MV-4-11 (cell line): ENCODE data around the gene PRDM1.
"Not testable (repeated sequence)": the region's sequence is repeated elsewhere in the genome, so short reads cannot be mapped to it uniquely, and the experiment has no call there.

Source experiments
- DNase-seq: peaks from one replicate; lab custom pipeline; 2025; lab: John Stamatoyannopoulos, UW

The PRDM1 gene

GRCh38 chr6:106136845-106137244 is 50.7 kb downstream of the PRDM1 start:
- no peak for DNase-seq

DNA sequence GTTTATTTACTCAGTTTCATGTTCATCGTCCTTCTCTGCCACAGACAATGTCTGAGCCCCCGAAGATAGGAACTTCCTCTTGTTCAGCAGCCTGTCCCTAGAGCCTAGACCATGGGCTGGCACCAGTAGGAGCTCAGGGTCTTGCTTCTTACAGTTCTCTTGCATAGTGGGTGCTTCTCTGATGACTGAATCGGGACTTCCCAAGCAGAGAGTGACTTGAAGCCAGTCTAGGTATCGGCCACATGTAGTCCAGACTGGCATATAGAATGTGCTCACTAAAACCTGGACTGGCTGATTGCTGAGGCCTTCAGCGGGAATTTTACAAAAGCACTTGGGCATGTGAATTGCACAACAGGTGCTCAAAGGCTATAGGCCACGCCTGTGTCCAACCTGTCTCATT is 52.0 kb downstream of the PRDM1 start:
- no peak for DNase-seq

DNA sequence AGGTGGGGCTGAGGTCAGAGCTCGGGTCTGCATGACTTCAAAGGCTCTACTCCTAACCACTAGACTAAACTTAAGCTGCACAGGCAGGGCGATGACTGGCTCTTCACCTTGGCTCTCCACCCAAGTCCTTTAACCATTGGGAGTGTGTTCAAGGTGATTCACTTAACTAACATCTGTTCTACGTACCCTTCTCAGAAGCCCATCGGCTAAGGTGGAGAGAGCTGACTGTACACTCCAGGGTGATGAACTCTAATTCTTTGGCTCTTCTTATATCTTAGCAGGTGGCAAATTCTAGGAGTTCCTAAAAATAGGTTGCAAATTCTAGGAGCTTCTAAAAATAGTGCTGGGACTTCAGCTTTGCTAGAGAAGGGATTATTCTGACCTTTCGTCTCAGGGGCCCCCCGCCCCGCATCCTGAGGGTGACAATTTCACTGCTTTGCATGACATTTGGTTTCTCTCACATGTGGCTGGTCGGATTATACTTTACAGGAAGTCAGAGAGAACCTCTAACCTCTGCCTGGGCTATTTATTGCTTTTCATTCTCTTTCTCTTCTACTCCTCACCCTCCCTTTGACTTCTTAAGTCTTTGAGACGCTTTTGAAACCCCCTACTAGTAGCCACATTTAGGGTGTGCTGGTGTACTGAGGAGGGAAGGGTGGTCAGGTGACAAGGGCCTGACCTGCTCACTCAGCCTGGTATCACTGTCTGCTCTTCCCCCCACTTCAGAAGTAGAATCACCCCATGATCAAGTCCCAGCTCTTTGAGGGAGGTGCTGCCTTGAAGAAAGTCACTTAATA is 55.5 kb downstream of the PRDM1 start:
- DNase-seq = peak; percentile 86

DNA sequence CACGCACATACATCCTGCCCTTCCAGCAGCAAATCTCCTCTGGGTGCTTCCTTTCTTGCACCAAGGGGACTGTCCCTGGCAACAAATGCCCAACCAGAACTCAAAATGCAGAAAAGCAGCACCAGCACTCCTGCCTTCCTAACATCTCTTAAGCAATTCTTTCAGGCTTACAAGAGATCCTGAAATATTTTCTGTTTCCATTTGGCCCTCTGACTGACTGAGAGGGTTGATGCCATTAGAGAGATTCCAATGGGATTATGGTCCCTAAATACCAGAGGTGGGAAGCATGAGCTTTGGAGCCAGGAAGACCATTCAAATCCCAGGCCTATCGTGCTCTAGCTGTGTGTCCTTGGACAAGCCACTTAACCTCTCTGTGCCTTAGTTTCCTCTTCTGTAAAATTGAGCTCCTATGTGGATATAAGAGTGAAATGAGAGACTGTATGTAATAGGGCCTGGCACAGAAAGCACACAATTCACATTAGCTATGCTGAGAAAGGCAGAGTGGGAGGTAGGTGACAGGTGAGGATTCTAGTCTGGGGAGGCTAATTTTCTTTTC is 56.8 kb downstream of the PRDM1 start:
- DNase-seq = no peak

DNA sequence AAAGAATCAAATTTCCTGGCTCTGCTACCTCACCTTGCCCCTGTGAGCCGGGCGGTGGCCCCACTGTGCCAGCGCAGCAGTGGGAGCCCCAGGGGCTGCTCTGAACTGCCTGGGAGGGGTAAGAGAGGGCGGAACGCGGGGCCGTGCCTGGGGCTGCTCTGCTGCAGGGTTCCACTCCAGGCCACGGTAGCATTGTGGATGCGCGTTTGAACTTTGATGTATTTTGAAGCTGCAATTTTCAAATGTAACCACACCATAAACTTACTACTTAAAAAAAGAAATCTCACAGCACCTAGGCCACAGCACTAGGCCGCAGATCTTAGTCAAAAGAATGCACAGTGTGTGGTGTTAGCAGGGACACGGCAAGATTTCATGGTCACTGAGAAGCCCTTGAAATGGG is 57.5 kb downstream of the PRDM1 start:
- DNase-seq = no peak

GRCh38 chr6:106145144-106145543 is 59.0 kb downstream of the PRDM1 start:
- DNase-seq = no peak

GRCh38 chr6:106145741-106146227 is 59.6 kb downstream of the PRDM1 start:
- no peak for DNase-seq

GRCh38 chr6:106146852-106147351 is 60.8 kb downstream of the PRDM1 start:
- DNase-seq = peak; percentile 59

- DNase-seq = no peak
Measured at GRCh38 chr6:106147476-106147875, 61.3 kb downstream of the PRDM1 start.

GRCh38 chr6:106149472-106150069 is 63.4 kb downstream of the PRDM1 start:
- DNase-seq = peak; percentile 23

DNA sequence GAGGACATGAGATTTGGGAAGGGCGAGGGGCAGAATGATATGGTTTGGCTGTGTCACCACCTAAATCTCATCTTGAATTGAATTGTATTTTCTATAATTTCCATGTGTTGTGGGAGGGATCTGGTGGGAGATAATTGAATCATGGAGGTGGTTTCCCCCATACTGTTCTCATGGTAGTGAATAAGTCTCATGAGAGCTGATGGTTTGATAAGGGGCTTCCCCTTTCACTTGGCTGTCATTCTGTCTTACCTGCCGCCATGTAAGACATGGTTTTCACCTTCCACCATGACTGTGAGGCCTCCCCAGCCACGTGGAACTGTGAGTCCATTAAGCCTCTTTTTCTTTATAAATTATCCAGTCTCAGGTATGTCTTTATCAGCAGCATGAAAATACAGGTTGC is 66.3 kb downstream of the PRDM1 start:
- not testable (repeated sequence) for DNase-seq

DNA sequence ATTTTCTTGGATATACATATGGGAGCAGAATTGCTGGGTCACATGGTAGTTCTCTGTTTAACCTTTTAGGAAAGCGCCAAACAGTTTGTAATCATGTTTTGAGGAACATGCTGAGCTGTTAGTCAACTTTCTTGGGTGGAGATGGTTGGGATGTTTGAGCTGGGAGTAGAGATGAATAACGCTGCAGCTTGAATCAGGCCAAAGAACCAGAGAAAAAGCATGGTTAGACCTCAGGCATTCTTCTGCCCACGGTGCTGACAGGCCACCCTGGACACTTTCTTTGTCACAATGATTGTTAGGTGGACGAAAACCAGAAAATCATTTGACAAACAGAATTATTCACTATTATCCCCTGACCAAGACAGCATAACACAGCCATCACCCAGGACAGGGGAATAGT is 66.8 kb downstream of the PRDM1 start:
- DNase-seq = peak; percentile 37

- DNase-seq = no peak
Measured at GRCh38 chr6:106154326-106154725, 68.2 kb downstream of the PRDM1 start.

DNA sequence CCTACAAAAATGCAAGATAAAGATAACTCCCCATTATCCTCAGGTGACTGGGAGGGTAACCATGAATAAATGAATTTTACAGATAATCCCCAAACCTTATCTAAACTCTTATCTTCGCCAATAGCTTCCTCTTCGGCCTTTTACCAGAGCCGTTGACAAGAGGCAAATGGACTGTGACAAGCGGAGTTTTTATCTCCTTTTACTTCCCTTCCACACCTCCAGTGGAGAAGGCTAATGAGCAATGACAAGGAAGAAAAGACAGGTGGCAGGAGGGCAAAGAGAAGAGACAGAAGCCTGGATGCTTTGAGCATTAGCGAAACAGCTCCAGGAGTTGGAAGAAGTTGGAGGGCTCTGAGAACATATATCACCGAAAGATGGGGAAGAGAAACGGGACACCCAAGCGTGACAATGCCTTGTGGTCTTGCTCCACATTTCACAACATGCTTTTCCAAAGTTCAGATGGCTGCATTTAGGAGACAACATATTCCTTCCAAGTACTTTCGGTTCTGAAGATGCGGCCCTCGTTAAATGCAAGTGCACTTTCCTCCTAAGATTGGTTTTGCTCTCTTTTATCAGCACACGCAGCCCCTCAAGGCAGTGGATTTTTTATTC is 69.2 kb downstream of the PRDM1 start:
- peak; percentile 97 for DNase-seq

DNA sequence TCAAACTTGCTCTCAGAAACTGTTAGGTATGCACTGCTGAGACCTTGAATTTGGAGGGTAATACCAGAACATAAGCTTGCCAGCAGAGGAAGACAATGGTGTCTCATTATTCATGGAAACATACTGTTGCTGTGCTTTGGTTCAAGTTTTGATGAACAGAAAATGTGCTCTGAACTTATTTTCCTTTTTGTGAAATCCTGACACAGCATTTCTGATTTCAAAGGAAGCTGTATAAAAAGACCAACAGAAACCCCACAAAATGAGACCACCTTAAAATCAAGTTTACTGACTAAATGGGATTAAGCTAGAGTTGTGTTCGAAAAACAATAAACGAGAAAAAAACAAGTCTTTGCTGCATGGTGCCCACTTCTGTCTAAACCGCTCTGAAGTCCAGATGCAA is 70.3 kb downstream of the PRDM1 start:
- no peak for DNase-seq

DNA sequence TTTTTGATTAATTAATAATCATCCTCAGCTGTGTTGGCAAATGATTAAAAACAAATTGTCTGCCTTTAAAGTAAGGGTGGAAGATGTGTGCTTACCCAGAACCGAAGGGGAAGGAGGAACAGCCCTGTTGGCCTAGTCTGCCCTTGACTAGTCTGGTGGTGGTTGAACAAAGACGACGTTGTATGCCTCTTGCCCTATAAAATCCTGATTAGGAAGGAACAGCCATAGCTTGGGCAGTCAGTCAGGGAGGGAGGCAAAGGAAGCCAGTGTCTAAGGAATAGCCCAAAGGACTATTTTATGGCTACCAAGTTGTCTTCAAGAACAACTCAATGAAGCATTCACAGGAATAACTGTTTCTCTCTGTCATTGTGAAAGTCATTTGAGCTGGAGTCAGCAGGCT is 70.7 kb downstream of the PRDM1 start:
- no peak for DNase-seq

DNA sequence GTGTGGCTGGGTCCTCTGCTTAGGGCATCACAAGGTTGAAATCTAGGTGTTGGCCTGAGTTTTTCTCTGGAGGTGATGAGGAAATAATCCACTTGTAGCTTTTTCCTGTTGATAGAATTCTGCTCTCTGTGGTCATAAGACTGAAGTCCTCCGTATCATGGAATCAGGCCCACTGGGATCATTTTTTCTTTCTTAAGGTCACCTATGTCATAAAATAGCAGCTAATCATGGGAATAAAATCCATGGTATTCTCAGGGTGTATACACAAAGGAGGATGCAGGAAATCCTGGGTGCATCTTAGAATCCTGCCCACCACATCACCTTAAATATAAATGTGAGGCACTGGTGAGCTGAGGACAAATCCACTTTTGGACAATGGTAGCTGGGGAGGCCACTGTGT is 72.7 kb downstream of the PRDM1 start:
- no peak for DNase-seq
